ENCODE data around the gene TMEM62.
"Not testable (repeated sequence)": the region's sequence is repeated elsewhere in the genome, so short reads cannot be mapped to it uniquely, and the experiment has no call there.

Gene TMEM62

DNA sequence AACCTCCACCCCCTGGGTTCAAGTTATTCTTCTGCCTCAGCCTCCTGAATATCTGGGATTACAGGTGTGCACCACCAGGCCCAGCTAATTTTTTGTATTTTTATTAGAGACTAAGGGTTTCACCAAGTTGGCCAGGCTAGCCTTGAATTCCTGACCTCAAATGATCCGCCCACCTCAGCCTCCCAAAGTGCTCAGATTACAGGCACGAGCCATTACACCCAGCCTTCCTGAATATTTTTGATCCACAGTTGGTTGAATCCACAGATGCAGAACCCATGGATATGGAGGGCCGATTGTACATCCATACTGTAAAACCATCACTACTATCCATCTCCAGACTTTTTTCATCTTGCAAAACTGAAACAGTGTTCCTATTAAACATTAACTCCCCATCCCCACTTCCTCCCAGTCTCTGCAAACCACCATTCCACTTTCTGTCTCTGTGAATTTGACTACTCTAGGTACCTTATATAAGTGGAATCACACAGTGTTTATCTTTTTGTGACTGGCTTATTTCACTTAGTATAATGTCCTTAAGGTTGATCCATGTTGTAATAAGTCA lies 8.2 kb upstream of the TMEM62 start:
- no peak for DNase-seq

- peak in 3 of 4 experiments; percentile 19 to 49 (median 27) for DNase-seq
These were observed 7.0 kb upstream of the TMEM62 start for GRCh38 chr15:43126356-43126755.

- peak; percentile 18 to 56 (median 43) for DNase-seq
These were observed 5.6 kb upstream of the TMEM62 start for GRCh38 chr15:43127752-43128151.

DNA sequence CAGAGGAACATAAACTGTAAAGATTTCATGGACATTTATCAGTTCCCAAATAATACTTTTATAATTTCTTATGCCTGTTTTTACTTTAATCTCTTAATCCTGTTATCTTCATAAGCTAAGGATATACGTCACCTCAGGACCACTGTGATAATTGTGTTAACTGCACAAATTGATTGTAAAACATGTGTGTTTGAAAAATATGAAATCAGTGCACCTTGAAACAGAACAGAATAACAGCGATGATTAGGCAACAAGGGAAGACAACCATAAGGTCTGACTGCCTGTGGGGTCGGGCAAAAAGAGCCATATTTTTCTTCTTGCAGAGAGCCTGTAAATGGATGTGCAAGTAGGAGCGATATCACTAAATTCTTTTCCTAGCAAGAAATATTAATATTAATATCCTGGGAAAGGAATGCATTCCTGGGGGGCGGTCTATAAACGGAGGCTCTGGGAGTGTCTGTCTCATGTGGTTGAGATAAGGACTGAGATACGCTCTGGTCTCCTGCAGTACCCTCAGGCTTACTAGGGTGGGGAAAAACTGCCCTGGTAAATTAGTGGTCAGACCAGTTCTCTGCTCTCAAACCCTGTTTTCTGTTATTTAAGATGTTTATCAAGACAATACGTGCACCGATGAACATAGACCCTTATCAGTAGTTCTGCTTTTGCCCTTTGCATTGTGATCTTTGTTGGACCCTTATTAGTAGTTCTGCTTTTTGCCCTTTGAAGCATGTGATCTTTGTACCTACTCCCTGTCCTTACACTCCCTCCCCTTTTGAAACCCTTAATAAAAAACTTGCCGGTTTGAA lies 5.0 kb upstream of the TMEM62 start:
- peak in 1 of 4 experiments; percentile 27 for DNase-seq

DNA sequence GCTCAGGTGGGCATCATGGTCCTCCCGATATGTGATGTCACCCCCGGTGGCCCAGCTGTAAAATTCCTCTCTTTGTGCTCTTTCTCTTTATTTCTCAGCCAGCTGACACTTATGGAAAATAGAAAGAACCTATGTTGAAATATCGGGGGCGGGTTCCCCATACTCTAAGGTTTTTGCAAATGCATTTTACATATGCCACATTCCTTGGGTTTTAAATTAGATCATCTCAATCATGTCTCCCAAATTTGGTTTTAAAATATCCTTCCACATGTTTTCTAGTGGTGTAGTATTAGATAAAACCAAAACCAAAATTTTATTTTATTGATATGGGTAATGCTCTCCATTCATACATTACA lies 4.4 kb upstream of the TMEM62 start:
- peak in 3 of 4 experiments; percentile 41 to 59 (median 54) for DNase-seq

DNA sequence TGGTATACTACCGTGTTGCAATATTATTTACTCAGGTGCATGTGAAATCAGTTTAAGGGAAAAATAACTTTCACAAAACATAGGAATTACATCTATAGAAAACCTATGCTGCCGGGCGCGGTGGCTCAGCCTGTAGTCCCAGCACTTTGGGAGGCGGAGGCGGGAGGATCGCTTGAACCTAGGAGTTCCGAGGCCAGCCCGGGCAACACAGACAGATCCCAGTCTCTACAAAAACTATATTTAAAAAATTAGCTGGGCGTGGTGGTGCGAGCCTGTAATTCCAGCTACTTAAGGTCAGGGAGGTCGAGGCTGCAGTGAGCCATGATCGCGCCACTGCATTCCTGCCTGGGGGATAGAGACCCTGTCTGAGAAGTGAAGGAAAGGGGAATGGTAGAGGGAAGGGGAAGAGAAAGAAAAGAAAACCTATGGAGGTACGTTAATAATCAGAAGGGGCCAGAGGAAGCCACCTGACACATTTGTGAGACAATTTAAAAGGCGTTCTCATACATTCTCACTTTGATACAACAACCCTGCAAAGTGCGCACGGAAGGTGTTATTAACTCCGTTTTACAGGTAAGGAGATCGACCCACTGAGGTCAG lies 456 bp upstream of the TMEM62 start:
- peak in 1 of 4 experiments; percentile 10 for DNase-seq

DNA sequence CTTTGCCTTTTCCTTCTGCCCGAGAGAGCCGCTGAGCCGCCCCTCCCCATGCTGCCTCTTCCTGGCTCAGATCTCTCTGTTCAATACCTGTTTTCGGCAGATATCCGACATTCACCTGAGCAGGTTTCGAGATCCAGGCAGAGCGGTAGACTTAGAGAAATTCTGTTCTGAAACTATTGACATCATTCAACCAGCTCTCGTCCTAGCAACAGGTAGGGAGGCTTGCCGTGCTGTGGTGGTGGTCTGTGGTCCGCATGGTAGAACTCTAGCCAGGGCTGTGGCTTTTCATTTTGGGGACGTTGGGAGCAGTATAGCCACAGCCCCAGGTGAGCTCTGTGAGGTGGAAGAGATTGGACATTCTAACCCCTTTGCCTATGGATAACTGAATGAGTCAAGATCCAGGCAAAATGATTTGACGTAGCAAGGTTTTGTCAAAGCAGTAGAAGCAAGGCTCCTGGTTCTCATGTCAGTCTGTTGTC lies 810 bp downstream of the TMEM62 start:
- DNase-seq = no peak

DNA sequence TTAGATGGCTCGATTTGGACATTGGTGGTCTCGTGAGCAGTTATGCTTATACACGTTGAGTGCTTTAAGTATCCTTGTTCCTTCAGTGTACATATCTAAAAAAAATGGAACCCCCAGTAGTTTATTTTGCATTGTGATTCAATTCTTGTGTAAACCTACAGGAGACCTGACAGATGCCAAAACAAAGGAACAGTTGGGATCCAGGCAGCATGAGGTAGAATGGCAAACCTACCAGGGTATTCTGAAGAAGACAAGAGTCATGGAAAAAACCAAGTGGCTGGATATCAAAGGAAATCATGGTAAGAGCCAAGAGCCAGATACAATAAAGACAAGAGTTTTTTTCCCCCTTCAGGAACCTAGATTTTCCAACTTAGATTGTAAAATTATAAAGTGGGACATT lies 2.0 kb downstream of the TMEM62 start:
- DNase-seq = no peak

GRCh38 chr15:43143203-43143941 lies 10.0 kb downstream of the TMEM62 start:
- peak in 2 of 4 experiments; percentile 13 to 29 for DNase-seq

GRCh38 chr15:43144512-43144911 lies 11.1 kb downstream of the TMEM62 start:
- peak in 2 of 4 experiments; percentile 33 to 38 for DNase-seq

- no peak for DNase-seq
These were observed 12.8 kb downstream of the TMEM62 start for GRCh38 chr15:43146184-43146583.

- peak in 3 of 4 experiments; percentile 8 to 59 (median 49) for DNase-seq
These were observed 17.0 kb downstream of the TMEM62 start for GRCh38 chr15:43150191-43150929.

DNA sequence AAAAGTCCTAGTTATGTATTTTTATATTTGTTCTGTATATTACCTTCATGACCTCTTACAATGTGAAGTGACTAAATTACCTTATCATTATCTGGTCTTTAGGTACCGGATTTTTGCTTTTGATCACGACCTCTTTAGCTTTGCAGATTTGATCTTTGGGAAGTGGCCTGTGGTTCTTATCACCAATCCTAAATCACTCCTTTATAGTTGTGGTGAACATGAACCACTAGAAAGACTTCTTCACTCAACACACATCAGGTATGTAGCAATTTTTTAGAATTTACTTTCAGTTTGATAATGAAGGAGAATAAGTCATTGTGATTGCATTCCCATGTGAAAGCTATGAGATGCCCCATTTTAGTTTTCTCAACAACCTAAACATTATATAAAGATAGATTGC lies 18.3 kb downstream of the TMEM62 start:
- DNase-seq = no peak

DNA sequence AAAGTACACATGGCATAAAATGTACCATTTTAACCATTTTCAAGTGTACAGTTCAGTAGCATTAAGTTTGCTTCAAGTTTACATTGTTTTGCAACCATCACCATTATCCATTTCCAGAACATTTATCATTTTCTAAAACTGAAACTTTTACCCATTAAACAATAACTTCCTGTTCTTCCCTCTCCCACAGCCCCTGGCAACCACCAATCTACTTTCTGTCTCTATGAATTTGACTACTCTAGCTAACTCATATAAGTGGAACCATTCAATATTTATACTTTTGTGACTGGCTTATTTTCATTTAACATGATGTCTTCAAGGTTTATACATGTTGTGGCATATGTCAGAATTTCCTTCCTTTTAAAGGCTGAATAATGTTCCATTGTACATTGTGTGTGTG lies 19.9 kb downstream of the TMEM62 start:
- no peak for DNase-seq

GRCh38 chr15:43165801-43166325 lies 32.5 kb downstream of the TMEM62 start:
- no peak for DNase-seq

DNA sequence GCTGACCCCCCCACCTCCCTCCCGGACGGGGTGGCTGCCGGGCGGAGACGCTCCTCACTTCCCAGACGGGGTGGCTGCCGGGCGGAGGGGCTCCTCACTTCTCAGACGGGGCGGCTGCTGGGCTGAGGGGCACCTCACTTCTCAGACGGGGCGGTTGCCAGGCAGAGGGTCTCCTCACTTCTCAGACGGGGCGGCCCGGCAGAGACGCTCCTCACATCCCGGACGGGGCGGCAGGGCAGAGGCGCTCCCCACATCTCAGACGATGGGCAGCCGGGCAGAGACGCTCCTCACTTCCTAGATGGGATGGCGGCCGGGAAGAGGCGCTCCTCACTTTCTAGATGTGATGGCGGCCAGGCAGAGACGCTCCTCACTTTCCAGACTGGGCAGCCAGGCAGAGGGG lies 33.9 kb downstream of the TMEM62 start:
- DNase-seq = not testable (repeated sequence)

DNA sequence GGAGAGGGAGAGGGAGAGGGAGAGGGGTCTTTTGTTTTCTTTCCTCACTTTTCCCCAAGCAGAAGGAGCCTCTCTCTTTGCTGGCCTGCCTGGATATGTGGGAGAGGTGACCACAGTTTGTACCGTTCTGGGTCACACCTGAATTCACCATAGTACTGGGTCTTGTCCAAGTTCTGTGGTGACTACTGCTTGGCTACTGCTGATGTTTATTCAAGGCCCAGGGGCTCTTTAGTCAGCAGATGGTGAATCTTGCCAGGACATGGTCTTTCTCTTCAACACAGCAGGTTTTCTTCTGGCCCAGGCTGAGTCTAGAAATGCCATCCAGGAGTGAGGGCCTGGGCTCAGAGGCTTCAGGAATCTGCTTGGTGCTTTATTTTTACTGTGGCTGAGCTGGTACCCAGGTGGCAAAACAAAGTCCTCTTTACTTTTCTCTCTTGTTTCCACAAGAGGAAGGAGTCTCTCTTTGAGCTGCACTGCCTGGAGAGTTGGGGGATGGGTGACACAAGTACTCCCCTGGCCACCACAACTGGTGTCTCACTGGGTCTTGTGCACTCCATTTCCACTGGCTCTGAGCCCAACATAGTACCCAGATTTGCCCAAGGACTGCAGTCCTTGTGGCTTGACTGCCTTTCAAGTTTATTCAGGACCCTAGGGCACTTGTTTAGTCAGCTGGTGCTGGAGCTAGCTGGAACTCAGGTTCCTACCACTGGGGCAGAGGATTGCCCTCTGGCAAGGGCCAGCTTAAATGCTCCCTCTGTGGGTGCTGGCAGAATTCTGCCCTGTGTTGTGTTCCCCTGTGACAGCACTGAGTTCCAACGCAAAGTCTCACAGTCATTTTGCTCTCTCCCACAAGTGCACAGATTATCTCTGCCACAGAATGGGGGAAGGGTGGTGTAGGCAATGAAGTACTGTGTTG lies 35.1 kb downstream of the TMEM62 start:
- no peak for DNase-seq

DNA sequence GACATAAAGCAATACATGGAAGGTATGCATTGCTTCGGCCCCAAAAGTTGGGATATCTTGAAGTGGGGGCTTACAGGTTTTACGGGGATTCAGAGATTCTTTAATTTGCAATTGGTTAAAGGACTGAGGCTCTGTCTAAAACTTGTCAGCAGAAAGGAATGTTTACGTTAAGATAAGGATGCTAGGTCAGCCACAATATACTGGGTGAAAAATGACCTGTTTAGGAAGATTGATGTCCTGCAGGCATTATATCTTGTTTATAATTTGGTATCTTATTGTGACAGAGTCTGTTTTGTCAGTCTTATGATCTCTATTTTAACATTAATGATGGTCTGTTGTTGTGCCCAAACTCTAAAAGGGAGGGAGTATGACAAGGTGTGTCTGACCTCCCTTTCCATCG lies 36.5 kb downstream of the TMEM62 start:
- DNase-seq = no peak

DNA sequence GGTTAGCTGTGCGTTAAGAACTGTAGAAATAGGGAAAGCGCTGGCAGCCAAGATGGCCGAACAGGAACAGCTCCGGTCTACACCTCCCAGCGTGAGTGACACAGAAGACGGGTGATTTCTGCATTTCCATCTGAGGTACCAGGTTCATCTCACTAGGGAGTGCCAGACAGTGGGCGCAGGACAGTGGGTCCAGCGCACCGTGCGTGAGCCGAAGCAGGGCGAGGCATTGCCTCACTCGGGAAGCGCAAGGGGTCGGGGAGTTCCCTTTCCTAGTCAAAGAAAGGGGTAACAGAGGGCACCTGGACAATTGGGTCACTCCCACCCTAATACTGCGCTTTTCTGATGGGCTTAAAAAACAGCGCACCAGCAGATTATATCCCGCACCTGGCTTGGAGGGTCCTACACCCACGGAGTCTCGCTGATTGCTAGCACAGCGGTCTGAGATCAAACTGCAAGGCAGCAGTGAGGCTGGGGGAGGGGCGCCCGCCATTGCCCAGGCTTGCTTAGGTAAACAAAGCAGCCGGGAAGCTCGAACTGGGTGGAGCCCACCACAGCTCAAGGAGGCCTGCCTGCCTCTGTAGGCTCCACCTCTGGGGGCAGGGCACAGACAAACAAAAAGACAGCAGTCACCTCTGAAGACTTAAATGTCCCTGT lies 42.4 kb downstream of the TMEM62 start:
- DNase-seq = not testable (repeated sequence)

DNA sequence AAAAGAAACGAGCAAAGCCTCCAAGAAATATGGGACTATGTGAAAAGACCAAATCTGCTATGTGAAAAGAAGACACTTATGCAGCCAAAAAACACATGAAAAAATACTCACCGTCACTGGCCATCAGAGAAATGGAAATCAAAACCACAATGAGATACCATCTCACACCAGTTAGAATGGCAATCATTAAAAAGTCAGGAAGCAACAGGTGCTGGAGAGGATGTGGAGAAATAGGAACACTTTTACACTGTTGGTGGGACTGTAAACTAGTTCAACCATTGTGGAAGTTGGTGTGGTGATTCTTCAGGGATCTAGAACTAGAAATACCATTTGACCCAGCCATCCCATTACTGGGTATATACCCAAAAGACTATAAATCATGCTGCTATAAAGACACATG lies 43.8 kb downstream of the TMEM62 start:
- DNase-seq = not testable (repeated sequence)

Data from suppressor macrophage (primary cell).